PFSK-1 (cell line): ENCODE data around the gene TIAM1.

Source experiments
- FOXP2 ChIP-seq: optimal IDR thresholded peaks from 2 replicates; pipeline ENCODE3; 2011; ENCODE audit warnings: borderline replicate concordance, control low read depth, inconsistent platforms; ENCODE audit not compliant: insufficient read depth; ENCODE audit errors: extremely low read length, extremely low read depth
- POLR2AphosphoS5 ChIP-seq: IDR thresholded peaks from 2 replicates; pipeline ENCODE4 v1.6.1; 2012; ENCODE audit warnings: low read depth, mild to moderate bottlenecking, control low read depth, low read length, moderate library complexity
- REST ChIP-seq, 2 experiments: IDR thresholded peaks; 2 replicates each; pipeline versions ENCODE4 v1.6.1 to v1.8.0; 2011 to 2012; ENCODE audit warnings: low read depth in 2 of 2, low read length in 2 of 2, control low read depth in 1 of 2, inconsistent platforms in 1 of 2, mild to moderate bottlenecking in 1 of 2, moderate library complexity in 1 of 2; ENCODE audit not compliant: insufficient read depth in 1 of 2
- SIN3A ChIP-seq: IDR thresholded peaks from 2 replicates; pipeline ENCODE4 v1.6.1; 2012; ENCODE audit warnings: mild to moderate bottlenecking, low read length, moderate library complexity, borderline replicate concordance; ENCODE audit not compliant: insufficient read depth
- TAF1 ChIP-seq: IDR thresholded peaks from 2 replicates; pipeline ENCODE4 v1.6.1; 2012; ENCODE audit warnings: low read length, control low read depth, borderline replicate concordance; ENCODE audit not compliant: insufficient read depth

Gene TIAM1

GRCh38 chr21:31187499-31187898 is 156.6 kb downstream of the TIAM1 start:
- TF ChIP-seq TAF1: no peak
- no peak for TF ChIP-seq SIN3A
- TF ChIP-seq REST (IDR thresholded peaks at IDR 0.05; ENCODE audit: insufficient read depth in 1 of 2, low read depth in 2 of 2, low read length in 2 of 2): no peak
- TF ChIP-seq FOXP2: no peak
- no peak for TF ChIP-seq POLR2AphosphoS5

GRCh38 chr21:31186916-31187315 is 157.1 kb downstream of the TIAM1 start:
- no peak for TF ChIP-seq FOXP2
- no peak for TF ChIP-seq SIN3A
- no peak for TF ChIP-seq REST (IDR thresholded peaks at IDR 0.05; ENCODE audit: insufficient read depth in 1 of 2, low read depth in 2 of 2, low read length in 2 of 2)

GRCh38 chr21:31185663-31186062 is 158.4 kb downstream of the TIAM1 start:
- TF ChIP-seq POLR2AphosphoS5 (no peak), REST (IDR thresholded peaks at IDR 0.05; ENCODE audit: insufficient read depth in 1 of 2, low read depth in 2 of 2, low read length in 2 of 2) (no peak), TAF1 (no peak), SIN3A (no peak), FOXP2 (no peak)

GRCh38 chr21:31184876-31185275 is 159.2 kb downstream of the TIAM1 start:
- TF ChIP-seq POLR2AphosphoS5 (no peak), REST (IDR thresholded peaks at IDR 0.05; ENCODE audit: insufficient read depth in 1 of 2, low read depth in 2 of 2, low read length in 2 of 2) (no peak), FOXP2 (no peak), SIN3A (no peak), TAF1 (no peak)

GRCh38 chr21:31184459-31184858 is 159.6 kb downstream of the TIAM1 start:
- TF ChIP-seq TAF1 (no peak), SIN3A (no peak), REST (IDR thresholded peaks at IDR 0.05; ENCODE audit: insufficient read depth in 1 of 2, low read depth in 2 of 2, low read length in 2 of 2) (no peak), FOXP2 (no peak), POLR2AphosphoS5 (no peak)
